ENCODE results near the gene DPYSL3. TPM values are rescaled to one million over a fixed set of nuclear protein-coding genes. Genes with fewer than 3 reads are reported as not detected.
A peak's percentile ranks its signal among the peaks of the same experiment; 100 is the strongest.

Gene DPYSL3
- total and polyA plus RNA-seq, 4 donors = 0.35 to 3.6 (median 1.7) TPM

GRCh38 chr5:147453875-147454814, 55.7 kb downstream of the DPYSL3 start:
- H3K27ac ChIP-seq (ENCODE audit: low read depth in 1 of 2, low read length in 2 of 2) = peak overlapping the region; percentile 35 to 40
- H3K36me3 ChIP-seq (ENCODE audit: control insufficient read depth in 4 of 4, insufficient read depth in 3 of 4, low read depth in 1 of 4, low read length in 3 of 4) = no peaks in the 10 kb centered on the region
- H3K4me1 ChIP-seq (ENCODE audit: control insufficient read depth in 4 of 4, insufficient read depth in 4 of 4, low read length in 3 of 4) = peaks cover 0 to 18% (median 13%) of the 10 kb centered on the region in 4 donors
- H3K27me3 ChIP-seq (ENCODE audit: control insufficient read depth in 4 of 4, insufficient read depth in 4 of 4, low read length in 3 of 4) = peaks cover 0 to 14% (median 1%) of the 10 kb centered on the region in 4 donors
- peak overlapping the region in 1 of 2 donors; percentile 14 for H3K9ac ChIP-seq (ENCODE audit: low read depth in 1 of 2, low read length in 2 of 2)
- 4% methylated on average over 54 of the region's 54 CpGs for WGBS
- DNase-seq (ENCODE audit: low spot score) = peak; percentile 81
- peak overlapping the region in 2 of 3 donors; percentile 65 to 77 for H3K4me3 ChIP-seq (ENCODE audit: low read depth in 1 of 3, low read length in 3 of 3)
- no peaks in the 10 kb centered on the region for H3K9me3 ChIP-seq (ENCODE audit: control insufficient read depth in 4 of 4, low read length in 3 of 4)
- TF ChIP-seq GABPA (IDR thresholded peaks at IDR 0.05 in 1 of 2, conservative IDR thresholded peaks at IDR 0.05 in 1 of 2) = no peak
- TF ChIP-seq ATF3 (IDR thresholded peaks at IDR 0.05) = no peak
- TF ChIP-seq JUND (IDR thresholded peaks at IDR 0.05) = no peak
- TF ChIP-seq HNF4A (conservative IDR thresholded peaks at IDR 0.05) = no peak
- no peak for TF ChIP-seq NR2F2 (IDR thresholded peaks at IDR 0.05)
- no peak for TF ChIP-seq TAF1 (conservative IDR thresholded peaks at IDR 0.05)
- no peak for TF ChIP-seq REST (IDR thresholded peaks at IDR 0.05)
- TF ChIP-seq RXRA (IDR thresholded peaks at IDR 0.05) = no peak
- TF ChIP-seq ZBTB33 (IDR thresholded peaks at IDR 0.05) = no peak
- TF ChIP-seq EGR1 (IDR thresholded peaks at IDR 0.05; ENCODE audit: low read depth in 2 of 2) = no peak
- no peak for TF ChIP-seq HNF4G (IDR thresholded peaks at IDR 0.05)
- TF ChIP-seq FOXA2 (IDR thresholded peaks at IDR 0.05) = no peak
- TF ChIP-seq RAD21 (IDR thresholded peaks at IDR 0.05) = peak; percentile 74 to 80
- no peak for TF ChIP-seq SP1 (IDR thresholded peaks at IDR 0.05)
- no peak for TF ChIP-seq MAX (IDR thresholded peaks at IDR 0.05)
- TF ChIP-seq YY1 (IDR thresholded peaks at IDR 0.05) = no peak
- no peak for TF ChIP-seq FOXA1 (IDR thresholded peaks at IDR 0.05)
- TF ChIP-seq CTCF (IDR thresholded peaks at IDR 0.05; ENCODE audit: low read depth, low read length, missing input control) = peak; percentile 84

All from liver (tissue), 9 donors.